ENCODE results near the gene PEX10.

DNA sequence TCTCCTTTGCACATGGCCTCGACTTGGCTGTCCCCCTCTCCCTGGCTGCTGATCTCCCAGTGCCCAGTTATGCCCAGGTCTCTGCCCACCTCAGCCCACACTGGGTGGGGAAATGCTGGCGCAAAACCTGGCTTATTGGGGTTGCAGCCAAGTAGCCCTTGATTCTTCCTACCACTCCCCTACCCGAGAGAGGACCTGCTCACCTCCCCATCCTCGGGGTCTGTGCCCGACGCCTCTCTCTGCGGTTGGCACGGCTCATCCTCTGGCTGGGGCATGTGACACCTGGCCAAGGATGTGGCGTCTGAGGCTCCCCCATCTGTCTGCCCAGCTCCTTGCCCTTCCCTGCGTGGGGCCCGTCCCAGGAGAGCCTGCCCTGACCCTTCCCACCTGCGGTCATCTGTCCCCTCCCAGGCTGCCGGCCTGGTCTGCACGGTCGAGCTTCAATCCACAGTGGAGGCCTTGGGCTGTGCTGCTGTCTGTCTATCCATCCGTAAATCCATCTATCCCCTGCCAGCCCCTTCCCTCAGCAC lies 6.5 kb upstream of the PEX10 start:
- TF ChIP-seq, protein P1, sequence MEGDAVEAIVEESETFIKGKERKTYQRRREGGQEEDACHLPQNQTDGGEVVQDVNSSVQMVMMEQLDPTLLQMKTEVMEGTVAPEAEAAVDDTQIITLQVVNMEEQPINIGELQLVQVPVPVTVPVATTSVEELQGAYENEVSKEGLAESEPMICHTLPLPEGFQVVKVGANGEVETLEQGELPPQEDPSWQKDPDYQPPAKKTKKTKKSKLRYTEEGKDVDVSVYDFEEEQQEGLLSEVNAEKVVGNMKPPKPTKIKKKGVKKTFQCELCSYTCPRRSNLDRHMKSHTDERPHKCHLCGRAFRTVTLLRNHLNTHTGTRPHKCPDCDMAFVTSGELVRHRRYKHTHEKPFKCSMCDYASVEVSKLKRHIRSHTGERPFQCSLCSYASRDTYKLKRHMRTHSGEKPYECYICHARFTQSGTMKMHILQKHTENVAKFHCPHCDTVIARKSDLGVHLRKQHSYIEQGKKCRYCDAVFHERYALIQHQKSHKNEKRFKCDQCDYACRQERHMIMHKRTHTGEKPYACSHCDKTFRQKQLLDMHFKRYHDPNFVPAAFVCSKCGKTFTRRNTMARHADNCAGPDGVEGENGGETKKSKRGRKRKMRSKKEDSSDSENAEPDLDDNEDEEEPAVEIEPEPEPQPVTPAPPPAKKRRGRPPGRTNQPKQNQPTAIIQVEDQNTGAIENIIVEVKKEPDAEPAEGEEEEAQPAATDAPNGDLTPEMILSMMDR (IDR thresholded peaks at IDR 0.05 in 4 of 5, conservative IDR thresholded peaks at IDR 0.05 in 1 of 5): no peak
- no peak for TF ChIP-seq POLR2A (IDR thresholded peaks at IDR 0.05)

Measured in gastrocnemius medialis (tissue), 4 donors.